OCI-LY3 (cell line): ENCODE data around the gene FITM1.

Source experiments
- H2AFZ ChIP-seq: fragments of 200-600, 300-600 bp; shearing (Covaris generic); 2 replicates; pipeline ENCODE4 v1.6.0; 2014; ENCODE audit warnings: antibody characterized with exemption, low read depth, low read length
- H3K27ac ChIP-seq: fragments of 200-600, 300-600 bp; sonication (generic); 2 replicates; pipeline ENCODE4 v1.5.1; 2014; ENCODE audit warnings: mild to moderate bottlenecking, low read length, moderate library complexity, mixed read lengths
- H3K27me3 ChIP-seq: fragments of 200-600, 300-600 bp; sonication (generic); 2 replicates; pipeline ENCODE4 v1.6.1; 2014; ENCODE audit warnings: low read depth, low read length, mixed read lengths
- H3K36me3 ChIP-seq: fragments of 200-600, 300-600 bp; sonication (generic); replicated peaks from 2 replicates; pipeline ENCODE3; 2014; ENCODE audit warnings: low read depth, low read length, mixed read lengths
- H3K4me1 ChIP-seq: fragments of 300-600, 200-600 bp; sonication (generic); 2 replicates; pipeline ENCODE4 v1.6.1; 2014; ENCODE audit warnings: low read length, mixed read lengths
- H3K4me2 ChIP-seq: fragments of 200-600, 300-600 bp; sonication (generic); 2 replicates; pipeline ENCODE4 v1.6.1; 2014; ENCODE audit warnings: low read length, mixed read lengths
- H3K4me3 ChIP-seq: fragments of 300-600, 200-600 bp; sonication (generic); 2 replicates; pipeline ENCODE4 v1.5.1; 2014; ENCODE audit warnings: antibody characterized with exemption, mild to moderate bottlenecking, low read length, moderate library complexity
- H3K79me2 ChIP-seq: fragments of 300-600, 200-600 bp; shearing (Covaris generic); 2 replicates; pipeline ENCODE4 v1.6.1; 2014; ENCODE audit warnings: mild to moderate bottlenecking, low read length, mixed read lengths
- H3K9ac ChIP-seq: fragments of 300-600, 200-600 bp; shearing (Covaris generic); 2 replicates; pipeline ENCODE4 v1.6.0; 2014; ENCODE audit warnings: mild to moderate bottlenecking, low read length, moderate library complexity
- H3K9me3 ChIP-seq: fragments of 200-600, 300-600 bp; shearing (Covaris generic); 2 replicates; pipeline ENCODE4 v1.6.1; 2014; ENCODE audit warnings: low read length, mixed read lengths; ENCODE audit not compliant: insufficient read depth
- H4K20me1 ChIP-seq: fragments of 200-600, 300-600 bp; sonication (generic); 2 replicates; pipeline ENCODE4 v1.6.1; 2016; ENCODE audit warnings: low read length, mixed read lengths; ENCODE audit not compliant: insufficient read depth
- CTCF ChIP-seq: fragments of 200-600, 300-600 bp; sonication (generic); IDR thresholded peaks from 2 replicates; pipeline ENCODE4 v1.5.1; 2014; ENCODE audit warnings: antibody characterized with exemption, low read length, low read depth
- EZH2phosphoT487 ChIP-seq: fragments of 200-600 bp; shearing (Covaris generic); IDR thresholded peaks from 2 replicates; pipeline ENCODE4 v1.6.1; 2018; ENCODE audit warnings: antibody characterized with exemption, mixed run types, low read depth

FITM1 gene

GRCh38 chr14:24162093-24162492 is 31.6 kb downstream of the FITM1 start:
- Histone ChIP-seq H3K9me3 (no peaks in the 10 kb centered on the region), H3K27me3 (no peaks in the 10 kb centered on the region), H4K20me1 (no peaks in the 10 kb centered on the region), H3K79me2 (peaks cover 20% of the 10 kb centered on the region), H3K4me1 (peaks cover 15% of the 10 kb centered on the region), H3K4me2 (peak overlapping the region; percentile 85), H3K4me3 (peak overlapping the region; percentile 80), H2AFZ (no peak overlapping the region), H3K9ac (peak overlapping the region; percentile 90), H3K36me3 (peaks cover 53% of the 10 kb centered on the region), H3K27ac (peak overlapping the region; percentile 83)
- TF ChIP-seq CTCF (no peak), EZH2phosphoT487 (no peak)

- Histone ChIP-seq H3K4me1 (peaks cover 15% of the 10 kb centered on the region), H4K20me1 (no peaks in the 10 kb centered on the region), H3K27ac (no peak overlapping the region), H3K79me2 (peaks cover 20% of the 10 kb centered on the region), H3K36me3 (peaks cover 45% of the 10 kb centered on the region), H2AFZ (no peak overlapping the region), H3K4me3 (no peak overlapping the region), H3K27me3 (no peaks in the 10 kb centered on the region), H3K4me2 (no peak overlapping the region), H3K9ac (no peak overlapping the region), H3K9me3 (no peaks in the 10 kb centered on the region)
- TF ChIP-seq CTCF (no peak), EZH2phosphoT487 (no peak)
Measured at GRCh38 chr14:24164518-24164991, 34.1 kb downstream of the FITM1 start.

- H3K4me2 ChIP-seq = no peak overlapping the region
- H2AFZ ChIP-seq = no peak overlapping the region
- H3K9ac ChIP-seq = no peak overlapping the region
- H3K79me2 ChIP-seq = peaks cover 20% of the 10 kb centered on the region
- no peaks in the 10 kb centered on the region for H4K20me1 ChIP-seq
- H3K36me3 ChIP-seq = peaks cover 45% of the 10 kb centered on the region
- no peak for TF ChIP-seq EZH2phosphoT487
- no peak for TF ChIP-seq CTCF
- no peaks in the 10 kb centered on the region for H3K9me3 ChIP-seq
- no peaks in the 10 kb centered on the region for H3K27me3 ChIP-seq
- H3K4me3 ChIP-seq = no peak overlapping the region
- no peak overlapping the region for H3K27ac ChIP-seq
- H3K4me1 ChIP-seq = peaks cover 8% of the 10 kb centered on the region
Measured at GRCh38 chr14:24165785-24166184, 35.3 kb downstream of the FITM1 start.

GRCh38 chr14:24167469-24168114 is 37.1 kb downstream of the FITM1 start:
- Histone ChIP-seq H3K9me3 (no peaks in the 10 kb centered on the region), H3K27ac (no peak overlapping the region), H3K27me3 (no peaks in the 10 kb centered on the region), H3K79me2 (peaks cover 8% of the 10 kb centered on the region; the same call in 1 of the 2 replicates), H3K4me1 (no peaks in the 10 kb centered on the region), H3K36me3 (peaks cover 43% of the 10 kb centered on the region), H2AFZ (no peak overlapping the region), H3K4me3 (no peak overlapping the region), H4K20me1 (no peaks in the 10 kb centered on the region), H3K9ac (no peak overlapping the region), H3K4me2 (no peak overlapping the region)
- no peak for TF ChIP-seq EZH2phosphoT487
- no peak for TF ChIP-seq CTCF
